ENCODE measurements around the gene PCCA.
"Not testable (repeated sequence)": the region's sequence is repeated elsewhere in the genome, so short reads cannot be mapped to it uniquely, and the experiment has no call there.

The PCCA gene

GRCh38 chr13:100221166-100221565 is 132.3 kb downstream of the PCCA start:
- Histone ChIP-seq H3K4me2 (ENCODE audit: low read length) (no peak overlapping the region), H3F3A (ENCODE audit: insufficient read depth, low read length) (no peaks in the 10 kb centered on the region), H3K79me2 (ENCODE audit: insufficient read depth, low read length) (no peaks in the 10 kb centered on the region), H3K4me3 (ENCODE audit: low read depth, low read length, poor library complexity, severe bottlenecking) (no peak overlapping the region), H3K27me3 (ENCODE audit: insufficient read depth, low read length) (no peaks in the 10 kb centered on the region), H2AFZ (ENCODE audit: low read length) (no peak overlapping the region), H3K4me1 (ENCODE audit: insufficient read depth, low read length, severe bottlenecking) (no peaks in the 10 kb centered on the region), H3K9me3 (ENCODE audit: low read length) (no peaks in the 10 kb centered on the region), H3K9me2 (ENCODE audit: low read depth, low read length) (no peaks in the 10 kb centered on the region), H4K20me1 (ENCODE audit: insufficient read depth, low read length) (no peaks in the 10 kb centered on the region), H3K36me3 (ENCODE audit: insufficient read depth, low read length) (no peaks in the 10 kb centered on the region), H3K27ac (ENCODE audit: low read depth, low read length, poor library complexity, severe bottlenecking) (no peak overlapping the region), H3K9ac (ENCODE audit: low read length) (no peak overlapping the region)
- TF ChIP-seq, protein P1, sequence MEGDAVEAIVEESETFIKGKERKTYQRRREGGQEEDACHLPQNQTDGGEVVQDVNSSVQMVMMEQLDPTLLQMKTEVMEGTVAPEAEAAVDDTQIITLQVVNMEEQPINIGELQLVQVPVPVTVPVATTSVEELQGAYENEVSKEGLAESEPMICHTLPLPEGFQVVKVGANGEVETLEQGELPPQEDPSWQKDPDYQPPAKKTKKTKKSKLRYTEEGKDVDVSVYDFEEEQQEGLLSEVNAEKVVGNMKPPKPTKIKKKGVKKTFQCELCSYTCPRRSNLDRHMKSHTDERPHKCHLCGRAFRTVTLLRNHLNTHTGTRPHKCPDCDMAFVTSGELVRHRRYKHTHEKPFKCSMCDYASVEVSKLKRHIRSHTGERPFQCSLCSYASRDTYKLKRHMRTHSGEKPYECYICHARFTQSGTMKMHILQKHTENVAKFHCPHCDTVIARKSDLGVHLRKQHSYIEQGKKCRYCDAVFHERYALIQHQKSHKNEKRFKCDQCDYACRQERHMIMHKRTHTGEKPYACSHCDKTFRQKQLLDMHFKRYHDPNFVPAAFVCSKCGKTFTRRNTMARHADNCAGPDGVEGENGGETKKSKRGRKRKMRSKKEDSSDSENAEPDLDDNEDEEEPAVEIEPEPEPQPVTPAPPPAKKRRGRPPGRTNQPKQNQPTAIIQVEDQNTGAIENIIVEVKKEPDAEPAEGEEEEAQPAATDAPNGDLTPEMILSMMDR (IDR thresholded peaks at IDR 0.05; ENCODE audit: low read length), result no peak
- TF ChIP-seq EZH2 (IDR thresholded peaks at IDR 0.05; ENCODE audit: borderline replicate concordance, low read length), result no peak

GRCh38 chr13:100223966-100224530 is 135.2 kb downstream of the PCCA start:
- H3K9me2 ChIP-seq (ENCODE audit: low read depth, low read length); H2AFZ ChIP-seq (ENCODE audit: low read length); H3K4me2 ChIP-seq (ENCODE audit: low read length); H4K20me1 ChIP-seq (ENCODE audit: insufficient read depth, low read length); H3K27me3 ChIP-seq (ENCODE audit: insufficient read depth, low read length); H3F3A ChIP-seq (ENCODE audit: insufficient read depth, low read length); H3K27ac ChIP-seq (ENCODE audit: low read depth, low read length, poor library complexity, severe bottlenecking); H3K9ac ChIP-seq (ENCODE audit: low read length); H3K9me3 ChIP-seq (ENCODE audit: low read length); H3K36me3 ChIP-seq (ENCODE audit: insufficient read depth, low read length); H3K4me1 ChIP-seq (ENCODE audit: insufficient read depth, low read length, severe bottlenecking); H3K79me2 ChIP-seq (ENCODE audit: insufficient read depth, low read length); H3K4me3 ChIP-seq (ENCODE audit: low read depth, low read length, poor library complexity, severe bottlenecking): not testable (repeated sequence)

DNA sequence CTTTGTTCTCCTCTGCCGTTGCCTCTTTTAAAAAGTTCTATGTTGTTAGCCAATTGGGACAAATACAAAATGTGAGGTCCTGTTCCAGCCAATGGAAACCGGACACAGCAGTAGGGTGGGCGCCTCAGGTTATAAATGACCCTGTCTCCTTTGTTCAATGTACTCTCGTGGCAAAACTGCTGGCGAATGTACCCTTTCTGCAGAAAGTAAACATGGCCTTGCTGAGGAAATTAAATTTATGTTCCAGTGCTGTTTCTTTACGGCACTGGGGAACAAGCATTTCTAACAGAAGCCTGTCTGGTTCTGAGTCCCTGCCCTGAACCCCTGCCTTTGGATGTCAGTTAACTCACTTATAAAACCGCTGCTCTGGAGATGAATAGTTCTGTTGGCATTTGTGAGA is 140.7 kb downstream of the PCCA start:
- Histone ChIP-seq H2AFZ (ENCODE audit: low read length) (no peak overlapping the region), H3K27ac (ENCODE audit: low read depth, low read length, poor library complexity, severe bottlenecking) (no peak overlapping the region), H3K36me3 (ENCODE audit: insufficient read depth, low read length) (no peaks in the 10 kb centered on the region), H3K9ac (ENCODE audit: low read length) (no peak overlapping the region), H3K4me3 (ENCODE audit: low read depth, low read length, poor library complexity, severe bottlenecking) (no peak overlapping the region), H3F3A (ENCODE audit: insufficient read depth, low read length) (no peaks in the 10 kb centered on the region), H3K27me3 (ENCODE audit: insufficient read depth, low read length) (no peaks in the 10 kb centered on the region), H3K79me2 (ENCODE audit: insufficient read depth, low read length) (no peaks in the 10 kb centered on the region), H3K9me2 (ENCODE audit: low read depth, low read length) (no peaks in the 10 kb centered on the region), H4K20me1 (ENCODE audit: insufficient read depth, low read length) (no peaks in the 10 kb centered on the region), H3K9me3 (ENCODE audit: low read length) (no peaks in the 10 kb centered on the region), H3K4me2 (ENCODE audit: low read length) (no peak overlapping the region), H3K4me1 (ENCODE audit: insufficient read depth, low read length, severe bottlenecking) (no peaks in the 10 kb centered on the region)
- TF ChIP-seq, protein P1 (IDR thresholded peaks at IDR 0.05; ENCODE audit: low read length), result no peak
- TF ChIP-seq EZH2 (IDR thresholded peaks at IDR 0.05; ENCODE audit: borderline replicate concordance, low read length), result no peak

- no peaks in the 10 kb centered on the region for H3K9me3 ChIP-seq (ENCODE audit: low read length)
- no peaks in the 10 kb centered on the region for H3K27me3 ChIP-seq (ENCODE audit: insufficient read depth, low read length)
- no peaks in the 10 kb centered on the region for H3F3A ChIP-seq (ENCODE audit: insufficient read depth, low read length)
- no peaks in the 10 kb centered on the region for H3K9me2 ChIP-seq (ENCODE audit: low read depth, low read length)
- no peaks in the 10 kb centered on the region for H3K79me2 ChIP-seq (ENCODE audit: insufficient read depth, low read length)
- no peak overlapping the region for H3K27ac ChIP-seq (ENCODE audit: low read depth, low read length, poor library complexity, severe bottlenecking)
- H3K9ac ChIP-seq (ENCODE audit: low read length), result no peak overlapping the region
- TF ChIP-seq, protein P1 (IDR thresholded peaks at IDR 0.05; ENCODE audit: low read length), result no peak
- no peak for TF ChIP-seq EZH2 (IDR thresholded peaks at IDR 0.05; ENCODE audit: borderline replicate concordance, low read length)
- H3K4me3 ChIP-seq (ENCODE audit: low read depth, low read length, poor library complexity, severe bottlenecking), result no peak overlapping the region
- no peaks in the 10 kb centered on the region for H4K20me1 ChIP-seq (ENCODE audit: insufficient read depth, low read length)
- no peak overlapping the region for H3K4me2 ChIP-seq (ENCODE audit: low read length)
- no peaks in the 10 kb centered on the region for H3K36me3 ChIP-seq (ENCODE audit: insufficient read depth, low read length)
- H3K4me1 ChIP-seq (ENCODE audit: insufficient read depth, low read length, severe bottlenecking), result no peaks in the 10 kb centered on the region
- no peak overlapping the region for H2AFZ ChIP-seq (ENCODE audit: low read length)
These were observed 141.9 kb downstream of the PCCA start for GRCh38 chr13:100230769-100231149.

All from OCI-LY1 (cell line).